ENCODE results near the gene SPATA20. TPM values are rescaled to one million over a fixed set of nuclear protein-coding genes. Genes with fewer than 3 reads are reported as not detected.

SPATA20 gene
- total RNA-seq, 2 experiments from 2014 or later, result 7.9 to 8.3 TPM

DNA sequence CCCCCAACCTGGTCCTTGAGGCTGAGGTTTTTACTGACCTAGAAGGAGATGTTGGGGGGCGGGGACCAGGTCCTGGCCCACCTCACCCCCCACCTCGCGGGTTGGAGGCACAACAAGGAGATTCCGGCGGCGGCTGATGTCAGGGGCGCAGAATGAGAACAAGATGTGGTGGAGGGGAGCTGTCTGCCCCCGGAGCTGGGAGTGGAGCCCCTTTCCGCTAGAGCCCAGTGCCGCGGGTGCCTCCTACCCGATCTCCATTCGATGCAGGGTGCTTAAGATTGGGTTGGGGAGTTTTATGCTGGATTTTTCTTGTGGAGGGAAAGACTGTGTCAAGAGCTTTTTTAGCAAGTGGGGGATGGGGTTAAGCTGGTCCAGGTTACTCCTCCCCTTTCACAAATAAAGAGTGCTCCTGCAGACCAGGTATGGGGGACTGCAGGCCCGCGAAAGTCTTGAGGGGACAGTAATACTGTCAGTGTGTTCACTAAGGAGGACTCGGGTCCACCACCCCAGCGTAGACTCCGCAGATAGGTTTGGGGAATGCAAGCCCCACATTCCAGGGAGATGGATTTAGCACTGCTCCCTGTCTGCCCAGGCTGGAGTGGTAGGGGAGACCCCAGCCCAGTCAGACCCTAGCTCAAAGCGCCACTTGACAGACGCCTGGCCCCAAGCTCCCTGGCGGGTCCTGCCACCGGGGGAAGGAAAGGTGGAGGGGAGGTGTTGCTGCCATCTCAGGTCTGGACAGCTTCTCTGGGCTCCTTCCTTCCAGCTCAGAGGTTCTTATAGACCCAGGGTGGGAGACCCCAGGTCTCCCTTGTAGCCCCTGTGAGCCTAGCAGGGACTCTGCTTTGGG is 15.5 kb downstream of the SPATA20 start:
- no peak for TF ChIP-seq EZH2phosphoT487 (IDR thresholded peaks at IDR 0.05; ENCODE audit: borderline replicate concordance, low read depth, low read length)
- TF ChIP-seq, protein P1, sequence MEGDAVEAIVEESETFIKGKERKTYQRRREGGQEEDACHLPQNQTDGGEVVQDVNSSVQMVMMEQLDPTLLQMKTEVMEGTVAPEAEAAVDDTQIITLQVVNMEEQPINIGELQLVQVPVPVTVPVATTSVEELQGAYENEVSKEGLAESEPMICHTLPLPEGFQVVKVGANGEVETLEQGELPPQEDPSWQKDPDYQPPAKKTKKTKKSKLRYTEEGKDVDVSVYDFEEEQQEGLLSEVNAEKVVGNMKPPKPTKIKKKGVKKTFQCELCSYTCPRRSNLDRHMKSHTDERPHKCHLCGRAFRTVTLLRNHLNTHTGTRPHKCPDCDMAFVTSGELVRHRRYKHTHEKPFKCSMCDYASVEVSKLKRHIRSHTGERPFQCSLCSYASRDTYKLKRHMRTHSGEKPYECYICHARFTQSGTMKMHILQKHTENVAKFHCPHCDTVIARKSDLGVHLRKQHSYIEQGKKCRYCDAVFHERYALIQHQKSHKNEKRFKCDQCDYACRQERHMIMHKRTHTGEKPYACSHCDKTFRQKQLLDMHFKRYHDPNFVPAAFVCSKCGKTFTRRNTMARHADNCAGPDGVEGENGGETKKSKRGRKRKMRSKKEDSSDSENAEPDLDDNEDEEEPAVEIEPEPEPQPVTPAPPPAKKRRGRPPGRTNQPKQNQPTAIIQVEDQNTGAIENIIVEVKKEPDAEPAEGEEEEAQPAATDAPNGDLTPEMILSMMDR (conservative IDR thresholded peaks at IDR 0.05; ENCODE audit: low read length), result no peak
- Histone ChIP-seq H3K36me3 (ENCODE audit: insufficient read depth, low read length) (no peaks in the 10 kb centered on the region), H3K4me2 (ENCODE audit: low read length) (no peak overlapping the region), H3K9me2 (ENCODE audit: insufficient read depth, low read length) (no peaks in the 10 kb centered on the region), H2AFZ (ENCODE audit: low read length) (no peak overlapping the region), H3K4me3 (ENCODE audit: low read depth, low read length, poor library complexity, severe bottlenecking) (no peak overlapping the region), H3K79me2 (ENCODE audit: insufficient read depth, low read depth, low read length) (no peaks in the 10 kb centered on the region), H3K27ac (ENCODE audit: low read depth, low read length, poor library complexity, severe bottlenecking) (no peak overlapping the region), H4K20me1 (ENCODE audit: insufficient read depth, low read length) (no peaks in the 10 kb centered on the region), H3K9me3 (ENCODE audit: low read length) (no peaks in the 10 kb centered on the region), H3K4me1 (ENCODE audit: insufficient read depth, low read length, poor library complexity, severe bottlenecking) (peaks cover 6% of the 10 kb centered on the region)
- intact Hi-C loops (cut with micrococcal nuclease; ENCODE audit: unreplicated experiment), result no loop called here
- POLR2A ChIA-PET, result no interaction called here
- CTCF ChIA-PET (ENCODE audit: unreplicated experiment), result no interaction called here
- no peak for DNase-seq (ENCODE audit: low spot score)
- no TSS peak for BruUV-seq (replicated peaks)

DNA sequence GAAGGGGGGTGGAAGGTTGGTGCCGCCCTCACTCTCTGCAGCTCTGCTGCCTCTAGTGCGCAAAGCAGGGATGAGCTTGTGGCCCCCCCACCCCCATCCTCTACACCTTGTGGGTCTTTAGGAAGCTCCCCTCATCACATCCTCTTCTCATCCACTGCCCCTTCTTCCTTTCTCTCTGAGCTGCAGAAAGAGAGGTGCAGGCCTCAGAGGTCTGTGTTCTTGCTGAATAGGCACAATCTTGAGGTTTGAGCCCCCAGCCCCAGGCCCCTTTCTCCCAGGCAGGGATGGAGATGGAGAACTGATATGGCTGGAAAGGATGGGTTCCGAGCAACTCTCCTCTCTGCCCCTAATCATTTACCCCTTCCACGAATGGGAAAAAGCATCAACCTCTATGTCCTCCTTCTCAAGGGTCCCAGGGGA is 16.1 kb downstream of the SPATA20 start:
- ChIA-PET CTCF (ENCODE audit: unreplicated experiment) (no interaction called here), POLR2A (no interaction called here)
- BruUV-seq (replicated peaks), result no TSS peak
- Histone ChIP-seq H3K27ac (ENCODE audit: low read depth, low read length, poor library complexity, severe bottlenecking) (no peak overlapping the region), H3K79me2 (ENCODE audit: insufficient read depth, low read depth, low read length) (no peaks in the 10 kb centered on the region), H3K36me3 (ENCODE audit: insufficient read depth, low read length) (no peaks in the 10 kb centered on the region), H3K4me2 (ENCODE audit: low read length) (no peak overlapping the region), H3K9me2 (ENCODE audit: insufficient read depth, low read length) (no peaks in the 10 kb centered on the region), H3K9me3 (ENCODE audit: low read length) (no peaks in the 10 kb centered on the region), H4K20me1 (ENCODE audit: insufficient read depth, low read length) (no peaks in the 10 kb centered on the region), H3K4me1 (ENCODE audit: insufficient read depth, low read length, poor library complexity, severe bottlenecking) (peaks cover 6% of the 10 kb centered on the region), H2AFZ (ENCODE audit: low read length) (no peak overlapping the region), H3K4me3 (ENCODE audit: low read depth, low read length, poor library complexity, severe bottlenecking) (no peak overlapping the region)
- intact Hi-C loops (cut with micrococcal nuclease; ENCODE audit: unreplicated experiment), result no loop called here
- no peak for DNase-seq (ENCODE audit: low spot score)
- no peak for TF ChIP-seq EZH2phosphoT487 (IDR thresholded peaks at IDR 0.05; ENCODE audit: borderline replicate concordance, low read depth, low read length)
- TF ChIP-seq, protein P1 (conservative IDR thresholded peaks at IDR 0.05; ENCODE audit: low read length), result 0 out of 2 replicates have a peak, but pooled peaks have one; percentile 18

DNA sequence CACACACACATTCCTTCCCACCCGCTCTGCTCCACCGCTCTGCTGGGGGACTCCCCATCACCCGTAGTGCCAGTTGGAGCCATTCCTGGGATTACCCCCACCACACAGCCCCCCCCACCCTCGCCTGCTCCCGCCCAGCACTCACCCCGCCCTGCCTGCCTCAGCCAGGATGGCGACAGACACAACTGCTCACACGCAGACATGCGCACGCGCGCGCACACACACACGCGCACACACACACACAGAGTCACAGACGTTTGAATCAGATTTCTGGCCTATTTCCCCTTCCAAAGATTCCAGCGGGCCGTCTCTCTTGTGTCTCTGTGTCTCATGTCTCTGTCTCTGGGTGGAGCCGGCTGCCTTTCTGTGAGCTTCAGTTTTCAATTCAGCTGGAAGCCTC is 17.9 kb downstream of the SPATA20 start:
- intact Hi-C loops (cut with micrococcal nuclease; ENCODE audit: unreplicated experiment), result no loop called here

More for the DNA sequence above, 17.9 kb downstream of the SPATA20 start:
- CTCF ChIA-PET (ENCODE audit: unreplicated experiment), result no interaction called here
- Histone ChIP-seq H4K20me1 (ENCODE audit: insufficient read depth, low read length) (no peaks in the 10 kb centered on the region), H3K36me3 (ENCODE audit: insufficient read depth, low read length) (no peaks in the 10 kb centered on the region), H2AFZ (ENCODE audit: low read length) (no peak overlapping the region), H3K4me3 (ENCODE audit: low read depth, low read length, poor library complexity, severe bottlenecking) (no peak overlapping the region), H3K9me3 (ENCODE audit: low read length) (no peaks in the 10 kb centered on the region), H3K79me2 (ENCODE audit: insufficient read depth, low read depth, low read length) (no peaks in the 10 kb centered on the region), H3K4me1 (ENCODE audit: insufficient read depth, low read length, poor library complexity, severe bottlenecking) (peaks cover 5% of the 10 kb centered on the region), H3K4me2 (ENCODE audit: low read length) (no peak overlapping the region), H3K9me2 (ENCODE audit: insufficient read depth, low read length) (no peaks in the 10 kb centered on the region), H3K27ac (ENCODE audit: low read depth, low read length, poor library complexity, severe bottlenecking) (no peak overlapping the region)
- no TSS peak for BruUV-seq (replicated peaks)
- POLR2A ChIA-PET, result no interaction called here
- TF ChIP-seq, protein P1 (conservative IDR thresholded peaks at IDR 0.05; ENCODE audit: low read length), result no peak
- no peak for TF ChIP-seq EZH2phosphoT487 (IDR thresholded peaks at IDR 0.05; ENCODE audit: borderline replicate concordance, low read depth, low read length)
- no peak for DNase-seq (ENCODE audit: low spot score)

Measured in OCI-LY7 (cell line).